Measurements from ENCODE around the gene SMOC2.

DNA sequence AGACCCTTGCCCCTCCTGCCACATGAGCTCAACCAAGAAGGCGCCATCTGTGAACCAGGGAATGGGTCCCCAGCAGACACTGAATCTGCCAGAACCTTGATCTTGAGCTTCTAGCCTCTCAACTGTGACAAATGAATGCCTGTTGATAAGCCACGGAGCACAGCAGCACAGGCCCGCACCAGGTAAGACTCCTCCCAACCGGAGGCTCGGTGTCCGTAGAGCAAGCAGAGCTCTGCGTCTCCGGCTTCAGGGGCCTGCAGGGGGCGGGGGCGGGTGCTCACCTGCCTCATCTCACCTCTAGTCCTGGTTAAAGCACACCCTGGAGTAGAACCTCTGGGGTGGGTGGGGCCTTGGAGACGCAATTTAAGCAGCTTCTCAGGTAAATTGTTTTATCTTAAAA lies 122.7 kb downstream of the SMOC2 start:
- TF ChIP-seq SMC3 (IDR thresholded peaks at IDR 0.05), result no peak
- no peak for TF ChIP-seq NFE2L2 (conservative IDR thresholded peaks at IDR 0.05; ENCODE audit: low read length)
- TF ChIP-seq, protein P1, sequence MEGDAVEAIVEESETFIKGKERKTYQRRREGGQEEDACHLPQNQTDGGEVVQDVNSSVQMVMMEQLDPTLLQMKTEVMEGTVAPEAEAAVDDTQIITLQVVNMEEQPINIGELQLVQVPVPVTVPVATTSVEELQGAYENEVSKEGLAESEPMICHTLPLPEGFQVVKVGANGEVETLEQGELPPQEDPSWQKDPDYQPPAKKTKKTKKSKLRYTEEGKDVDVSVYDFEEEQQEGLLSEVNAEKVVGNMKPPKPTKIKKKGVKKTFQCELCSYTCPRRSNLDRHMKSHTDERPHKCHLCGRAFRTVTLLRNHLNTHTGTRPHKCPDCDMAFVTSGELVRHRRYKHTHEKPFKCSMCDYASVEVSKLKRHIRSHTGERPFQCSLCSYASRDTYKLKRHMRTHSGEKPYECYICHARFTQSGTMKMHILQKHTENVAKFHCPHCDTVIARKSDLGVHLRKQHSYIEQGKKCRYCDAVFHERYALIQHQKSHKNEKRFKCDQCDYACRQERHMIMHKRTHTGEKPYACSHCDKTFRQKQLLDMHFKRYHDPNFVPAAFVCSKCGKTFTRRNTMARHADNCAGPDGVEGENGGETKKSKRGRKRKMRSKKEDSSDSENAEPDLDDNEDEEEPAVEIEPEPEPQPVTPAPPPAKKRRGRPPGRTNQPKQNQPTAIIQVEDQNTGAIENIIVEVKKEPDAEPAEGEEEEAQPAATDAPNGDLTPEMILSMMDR (IDR thresholded peaks at IDR 0.05), result no peak
- TF ChIP-seq EP300 (IDR thresholded peaks at IDR 0.05), result no peak
- TF ChIP-seq JUN (IDR thresholded peaks at IDR 0.05), result no peak
- no peak for TF ChIP-seq RAD21 (conservative IDR thresholded peaks at IDR 0.05 in 1 of 2, IDR thresholded peaks at IDR 0.05 in 1 of 2)

All from A549 (cell line).